Tibial nerve (tissue), 4 donors: ENCODE data around the gene AK4. TPM values are rescaled to one million over a fixed set of nuclear protein-coding genes. Genes with fewer than 3 reads are reported as not detected.

Source experiments
- DNase-seq, 2 donors: peaks; one replicate each; pipeline ENCODE4 v3.0.0-alpha.2; 2019; ENCODE audit warnings: low spot score in 2 of 2
- H3K27ac ChIP-seq, 4 donors: fragments of 200-600 bp; sonication (generic) in 3 of 4; one replicate each; pipeline ENCODE4 v1.5.1; 2017 to 2019; ENCODE audit warnings: mild to moderate bottlenecking in 1 of 4
- H3K27me3 ChIP-seq, 2 donors: fragments of 200-600 bp; sonication (generic) in 1 of 2; one replicate each; pipeline versions ENCODE4 v1.5.1 to v1.6.0; 2017 to 2019
- H3K36me3 ChIP-seq, 3 donors: fragments of 200-600 bp; sonication (generic); one replicate each; pipeline ENCODE4 v1.5.1; 2018 to 2019
- H3K4me1 ChIP-seq, 4 donors: fragments of 200-600 bp; sonication (generic) in 3 of 4; one replicate each; pipeline ENCODE4 v1.5.1; 2017 to 2019
- H3K4me3 ChIP-seq, 4 donors: fragments of 200-600 bp; sonication (generic) in 3 of 4; one replicate each; pipeline ENCODE4 v1.5.1; 2017 to 2019; ENCODE audit warnings: mild to moderate bottlenecking in 1 of 4, moderate library complexity in 1 of 4
- H3K9me3 ChIP-seq, 4 donors: fragments of 200-600 bp; sonication (generic) in 3 of 4; one replicate each; pipeline ENCODE4 v1.5.1; 2017 to 2019
- EP300 ChIP-seq, 2 donors: sonication (generic); formaldehyde crosslinking; IDR thresholded peaks; one replicate each; pipeline ENCODE4 v1.6.1; 2017; ENCODE audit warnings: antibody characterized with exemption in 2 of 2, mild to moderate bottlenecking in 1 of 2
- POLR2A ChIP-seq, 2 donors: fragments of 450-650 bp; IDR thresholded peaks; one replicate each; pipeline ENCODE4 v1.6.1; 2017; ENCODE audit warnings: antibody characterized with exemption in 2 of 2, mild to moderate bottlenecking in 2 of 2, moderate library complexity in 2 of 2
- WGBS, 2 donors: methylation state at CpG; one replicate each; pipeline ENCODE4 v1.1.5; 2018; 5-methylcytosine and 5-hydroxymethylcytosine counted together
- total RNA-seq, 4 donors: library from RNA; depleted of rRNA; stranded (reverse); fragments of >200 nt; gene quantifications; one replicate each; pipeline ENCODE4 v1.1.0, GENCODE V29; 2016
- TF ChIP-seq, protein P1 (sequence below), 5 experiments: fragments of 200-600 bp in 3 of 5; fragments of 450-650 bp in 2 of 5; sonication (generic) in 3 of 5; IDR thresholded peaks; one replicate each; pipeline ENCODE4 v1.5.1; 2016 to 2019; ENCODE audit warnings: antibody characterized with exemption in 5 of 5, mild to moderate bottlenecking in 3 of 5, moderate library complexity in 2 of 5

Gene AK4
- total RNA-seq, 4 donors from 2014 or later = 16.1 to 24.9 (median 19.5) TPM

DNA sequence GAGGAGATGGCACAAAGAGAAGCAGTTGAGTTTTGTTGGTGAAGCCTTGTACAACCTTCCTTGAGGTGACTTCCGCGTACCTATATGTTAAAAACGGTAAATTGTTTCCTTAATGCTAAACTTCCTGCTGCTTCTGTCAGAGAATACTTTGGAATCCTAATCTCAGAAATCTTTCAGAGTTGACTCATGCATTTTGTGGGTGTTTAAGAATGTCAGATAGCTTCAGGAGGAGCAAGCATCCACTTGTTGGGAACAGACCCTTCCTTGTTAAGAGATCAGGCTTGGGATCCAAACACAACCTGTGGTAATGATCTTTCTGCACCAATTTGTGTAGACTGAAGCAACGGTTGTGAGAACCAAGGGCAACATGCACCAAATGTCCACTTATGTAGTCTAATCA, 29.5 kb downstream of the AK4 start:
- Histone ChIP-seq H3K27me3 (no peaks in the 10 kb centered on the region), H3K36me3 (no peaks in the 10 kb centered on the region), H3K4me1 (peaks cover 0 to 15% (median 4%) of the 10 kb centered on the region in 4 donors), H3K4me3 (no peak overlapping the region), H3K9me3 (no peaks in the 10 kb centered on the region), H3K27ac (no peak overlapping the region)
- no peak for DNase-seq
- TF ChIP-seq EP300 (IDR thresholded peaks at IDR 0.05) = no peak
- TF ChIP-seq POLR2A (IDR thresholded peaks at IDR 0.05) = no peak
- TF ChIP-seq, protein P1, sequence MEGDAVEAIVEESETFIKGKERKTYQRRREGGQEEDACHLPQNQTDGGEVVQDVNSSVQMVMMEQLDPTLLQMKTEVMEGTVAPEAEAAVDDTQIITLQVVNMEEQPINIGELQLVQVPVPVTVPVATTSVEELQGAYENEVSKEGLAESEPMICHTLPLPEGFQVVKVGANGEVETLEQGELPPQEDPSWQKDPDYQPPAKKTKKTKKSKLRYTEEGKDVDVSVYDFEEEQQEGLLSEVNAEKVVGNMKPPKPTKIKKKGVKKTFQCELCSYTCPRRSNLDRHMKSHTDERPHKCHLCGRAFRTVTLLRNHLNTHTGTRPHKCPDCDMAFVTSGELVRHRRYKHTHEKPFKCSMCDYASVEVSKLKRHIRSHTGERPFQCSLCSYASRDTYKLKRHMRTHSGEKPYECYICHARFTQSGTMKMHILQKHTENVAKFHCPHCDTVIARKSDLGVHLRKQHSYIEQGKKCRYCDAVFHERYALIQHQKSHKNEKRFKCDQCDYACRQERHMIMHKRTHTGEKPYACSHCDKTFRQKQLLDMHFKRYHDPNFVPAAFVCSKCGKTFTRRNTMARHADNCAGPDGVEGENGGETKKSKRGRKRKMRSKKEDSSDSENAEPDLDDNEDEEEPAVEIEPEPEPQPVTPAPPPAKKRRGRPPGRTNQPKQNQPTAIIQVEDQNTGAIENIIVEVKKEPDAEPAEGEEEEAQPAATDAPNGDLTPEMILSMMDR (IDR thresholded peaks at IDR 0.05) = no peak
- 73 to 74% methylated on average over 4 of the region's 4 CpGs for WGBS, 2 donors

DNA sequence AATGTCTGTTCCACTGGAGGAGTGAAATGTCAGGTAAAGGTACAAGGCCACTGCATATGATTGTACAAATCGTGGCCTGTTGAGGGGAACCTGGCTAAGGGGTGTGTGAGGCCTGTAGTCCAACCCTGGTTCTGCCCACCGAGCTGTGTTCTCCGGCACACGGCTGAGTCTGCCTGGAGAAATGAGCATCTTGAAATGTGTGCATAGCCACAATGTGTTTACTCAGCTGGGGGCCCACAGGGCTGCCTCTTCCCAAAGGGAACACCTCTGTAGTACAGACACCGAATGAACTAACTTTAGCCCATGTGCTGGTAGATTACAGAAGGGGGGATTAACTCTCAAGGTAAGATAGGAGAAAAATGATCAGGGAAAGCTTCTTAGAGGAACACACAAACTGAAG, 30.2 kb downstream of the AK4 start:
- TF ChIP-seq EP300 (IDR thresholded peaks at IDR 0.05) = no peak
- TF ChIP-seq, protein P1 (IDR thresholded peaks at IDR 0.05) = no peak
- no peak for TF ChIP-seq POLR2A (IDR thresholded peaks at IDR 0.05)

DNA sequence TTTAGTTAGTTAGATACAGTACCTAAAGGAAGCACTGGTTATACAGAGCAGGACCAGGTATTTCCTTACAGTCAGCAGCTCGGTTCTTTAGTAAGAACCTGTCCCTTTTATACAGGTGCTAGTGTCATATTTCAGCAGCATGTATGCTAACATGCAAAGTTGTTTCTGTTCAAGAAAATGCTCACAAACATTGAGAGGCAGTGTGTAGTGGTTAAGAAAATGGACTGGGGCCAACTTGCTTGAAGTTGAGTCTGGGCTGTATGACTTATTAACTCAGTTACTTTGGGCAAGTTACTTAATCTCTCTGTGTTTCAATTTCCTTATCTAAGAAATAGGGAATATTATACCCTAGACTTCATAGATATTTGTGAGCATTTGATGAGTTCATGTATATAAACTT, 31.1 kb downstream of the AK4 start:
- Histone ChIP-seq H3K4me3 (no peak overlapping the region), H3K27me3 (no peaks in the 10 kb centered on the region), H3K27ac (no peak overlapping the region), H3K9me3 (no peaks in the 10 kb centered on the region), H3K4me1 (peaks cover 0 to 10% (median 2%) of the 10 kb centered on the region in 4 donors), H3K36me3 (no peaks in the 10 kb centered on the region)
- WGBS, 2 donors = 87 to 88% methylated on average over 1 of the region's 1 CpG
- no peak for DNase-seq
- TF ChIP-seq, protein P1 (IDR thresholded peaks at IDR 0.05) = no peak
- no peak for TF ChIP-seq EP300 (IDR thresholded peaks at IDR 0.05)
- TF ChIP-seq POLR2A (IDR thresholded peaks at IDR 0.05) = no peak

More for the DNA sequence above, 30.2 kb downstream of the AK4 start:
- Histone ChIP-seq H3K27me3 (no peaks in the 10 kb centered on the region), H3K9me3 (no peaks in the 10 kb centered on the region), H3K36me3 (no peaks in the 10 kb centered on the region), H3K4me3 (no peak overlapping the region), H3K4me1 (peaks cover 0 to 15% (median 4%) of the 10 kb centered on the region in 4 donors), H3K27ac (no peak overlapping the region)
- WGBS, 2 donors = 72 to 87% methylated on average over 5 of the region's 5 CpGs
- no peak for DNase-seq

DNA sequence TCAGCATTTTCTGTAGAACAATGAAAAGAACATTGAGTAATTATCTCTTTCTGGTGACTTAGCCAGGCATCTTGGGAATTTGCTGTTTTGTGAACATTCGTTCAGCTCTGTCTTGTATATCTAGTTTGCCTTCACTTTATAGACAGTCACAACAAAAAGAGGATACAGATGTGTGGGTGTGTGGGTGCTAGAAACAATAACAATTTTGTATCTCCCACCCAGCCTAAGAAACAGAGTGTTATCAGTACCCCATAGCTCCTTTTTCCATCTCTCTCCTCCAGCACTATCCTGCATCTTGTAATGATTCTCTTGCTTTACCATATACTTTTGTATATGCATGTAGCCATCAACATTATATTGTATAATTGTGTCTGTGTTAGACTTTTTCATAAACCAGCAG, 33.0 kb downstream of the AK4 start:
- no peak for DNase-seq
- H3K27ac ChIP-seq = no peak overlapping the region
- WGBS, 2 donors = 30 to 35% methylated on average over 1 of the region's 1 CpG
- TF ChIP-seq POLR2A (IDR thresholded peaks at IDR 0.05) (no peak), EP300 (IDR thresholded peaks at IDR 0.05) (no peak)
- TF ChIP-seq, protein P1 (IDR thresholded peaks at IDR 0.05) = no peak
- no peaks in the 10 kb centered on the region for H3K9me3 ChIP-seq
- no peaks in the 10 kb centered on the region for H3K27me3 ChIP-seq
- H3K4me1 ChIP-seq = no peaks in the 10 kb centered on the region
- H3K4me3 ChIP-seq = no peak overlapping the region
- H3K36me3 ChIP-seq = no peaks in the 10 kb centered on the region

DNA sequence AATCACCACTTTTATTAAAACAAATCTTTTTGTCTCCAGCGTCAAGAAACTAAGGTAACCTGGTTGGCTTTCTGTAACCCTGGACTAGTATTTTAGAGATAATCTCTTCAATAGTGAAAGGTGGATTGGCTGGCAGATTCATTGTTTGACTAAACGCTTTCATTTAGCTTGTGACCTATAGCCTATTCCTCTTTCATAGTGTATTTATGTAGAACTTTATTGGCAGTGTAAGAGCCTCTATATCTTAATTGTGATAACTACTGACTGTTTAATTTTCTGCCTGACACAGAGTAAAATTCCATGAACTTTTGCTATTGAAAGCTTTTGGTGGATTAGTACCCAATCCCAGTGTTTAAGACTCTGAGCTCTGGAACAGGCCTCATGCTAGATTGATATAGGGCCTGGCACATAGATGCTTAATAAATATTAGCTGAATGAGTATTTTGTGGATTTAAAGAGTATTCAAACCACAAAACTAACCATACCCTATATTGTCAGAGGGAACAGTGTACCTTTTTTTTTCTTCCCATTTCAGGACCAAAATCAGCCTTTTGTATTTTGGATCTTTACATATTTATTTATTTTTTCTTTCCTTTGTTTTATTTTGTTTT, 34.8 kb downstream of the AK4 start:
- WGBS, 2 donors = 57 to 76% methylated on average over 2 of the region's 2 CpGs
- no peak overlapping the region for H3K4me3 ChIP-seq
- TF ChIP-seq EP300 (IDR thresholded peaks at IDR 0.05) = no peak
- no peak for TF ChIP-seq POLR2A (IDR thresholded peaks at IDR 0.05)
- TF ChIP-seq, protein P1 (IDR thresholded peaks at IDR 0.05) = no peak
- no peaks in the 10 kb centered on the region for H3K27me3 ChIP-seq
- DNase-seq = no peak
- H3K36me3 ChIP-seq = no peaks in the 10 kb centered on the region
- H3K27ac ChIP-seq = no peak overlapping the region
- no peaks in the 10 kb centered on the region for H3K9me3 ChIP-seq
- no peaks in the 10 kb centered on the region for H3K4me1 ChIP-seq
